ACHN (cell line): Measurements from ENCODE around the gene MSI2.

ENCODE experiments used
- DNase-seq: peaks from one replicate; pipeline ENCODE4 v3.0.0-alpha.2; 2015
- in situ Hi-C: cut with HindIII; loops from 2 replicates; pipeline ENCODE4 v1.10.0; 2017; ENCODE audit warnings: low sequenced_read_pairs, low pct_ligation_motif_present, low pct_unique_long_range_greater_than_20kb

The MSI2 gene

DNA sequence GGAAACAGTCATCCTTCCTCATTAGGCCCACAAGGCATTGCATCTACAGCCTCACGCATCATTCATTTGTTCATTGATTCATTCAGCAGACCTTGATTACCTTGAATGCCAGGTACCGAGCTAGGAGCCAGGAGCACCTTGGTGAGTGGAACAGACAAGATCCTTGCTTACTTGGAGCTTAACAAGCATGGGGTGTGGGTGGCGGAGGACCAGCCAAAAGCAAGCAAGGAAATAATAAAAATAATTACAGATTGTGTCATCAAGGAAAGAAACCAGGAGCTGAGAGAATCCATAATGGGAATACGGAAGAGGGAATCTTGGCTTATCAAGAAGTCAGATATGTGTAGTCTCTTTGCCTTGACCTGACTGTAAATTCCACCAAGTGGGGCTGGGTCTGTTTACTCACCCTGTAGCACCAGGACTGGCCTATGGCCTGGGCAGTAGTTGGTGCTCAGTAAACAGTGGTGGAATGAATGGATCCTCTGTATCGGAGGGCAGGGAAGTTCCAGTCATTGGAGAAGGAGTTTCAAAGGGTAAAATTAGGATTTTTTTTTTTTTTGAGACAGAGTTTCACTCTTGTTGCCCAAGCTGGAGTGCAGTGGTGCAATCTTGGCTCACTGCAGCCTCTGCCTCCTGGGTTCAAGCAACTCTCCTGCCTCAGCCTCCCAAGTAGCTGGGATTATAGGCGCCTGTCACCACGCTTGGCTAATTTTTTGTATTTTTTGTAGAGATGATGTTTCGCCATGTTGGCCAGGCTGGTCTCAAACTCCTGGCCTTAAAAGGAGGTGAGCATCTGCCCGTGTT is 157.7 kb downstream of the MSI2 start:
- DNase-seq = no peak
- in situ Hi-C loops = no loop called here

DNA sequence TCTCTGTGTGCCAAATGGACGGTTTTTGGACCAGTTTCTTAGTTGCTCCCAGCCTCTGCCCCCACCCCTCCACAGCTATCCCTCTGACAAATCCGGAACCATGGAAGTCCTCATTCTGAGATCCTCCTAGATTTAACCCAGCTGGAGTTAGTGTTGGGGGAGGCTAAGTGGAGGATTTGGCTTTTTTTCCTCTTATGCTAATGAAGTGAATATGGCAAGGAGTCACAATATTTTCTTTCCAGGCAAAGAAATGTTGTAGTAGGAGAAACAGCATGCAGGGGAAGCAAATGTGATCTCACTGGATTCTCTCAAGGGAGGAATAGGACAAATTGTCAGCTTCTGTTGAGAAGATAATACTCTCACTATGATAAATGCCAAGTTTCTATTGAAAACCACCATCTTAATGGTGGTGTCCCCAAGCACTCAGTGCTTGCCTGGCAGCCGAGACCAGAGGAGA is 159.5 kb downstream of the MSI2 start:
- in situ Hi-C loops = no loop called here
- no peak for DNase-seq

DNA sequence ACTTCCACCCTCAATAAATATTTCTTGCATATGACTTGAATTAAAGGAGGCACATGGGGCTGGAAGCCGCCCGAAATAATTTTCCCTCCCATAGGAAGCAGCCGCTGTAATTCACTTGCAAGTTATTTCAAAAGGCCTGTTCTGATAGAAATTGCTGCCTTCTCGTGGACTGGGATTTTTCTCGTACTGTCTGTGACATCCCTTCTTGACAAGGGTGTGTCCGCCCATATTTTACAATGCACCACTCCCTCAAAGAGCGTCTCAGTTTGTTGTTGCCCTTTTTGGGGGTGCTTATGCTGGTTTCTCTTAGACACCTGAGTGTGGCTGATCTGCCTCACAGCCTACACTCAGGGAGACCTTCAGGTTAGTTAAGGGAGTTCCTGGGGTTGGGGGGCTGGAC is 160.0 kb downstream of the MSI2 start:
- no peak for DNase-seq
- in situ Hi-C loops = no loop called here

DNA sequence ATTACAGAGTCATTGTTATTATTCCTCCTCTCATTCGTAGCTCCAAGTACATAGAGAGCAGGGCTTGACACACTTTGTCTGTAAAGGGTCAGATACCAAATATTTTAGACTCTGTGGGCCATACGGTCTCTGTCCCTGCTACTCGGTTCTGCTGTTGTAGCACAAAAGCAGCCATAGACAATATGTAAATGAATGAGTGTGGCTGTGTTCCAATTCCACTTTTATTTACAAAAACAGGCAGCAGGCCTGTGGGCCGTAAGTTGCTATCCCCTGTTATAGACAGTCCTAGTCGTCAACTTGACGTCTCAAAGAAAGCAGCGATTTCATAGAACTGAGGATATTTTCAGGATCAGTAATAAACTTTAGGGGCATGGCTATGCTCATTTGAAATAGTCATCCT is 161.6 kb downstream of the MSI2 start:
- DNase-seq = no peak
- in situ Hi-C loops = no loop called here

DNA sequence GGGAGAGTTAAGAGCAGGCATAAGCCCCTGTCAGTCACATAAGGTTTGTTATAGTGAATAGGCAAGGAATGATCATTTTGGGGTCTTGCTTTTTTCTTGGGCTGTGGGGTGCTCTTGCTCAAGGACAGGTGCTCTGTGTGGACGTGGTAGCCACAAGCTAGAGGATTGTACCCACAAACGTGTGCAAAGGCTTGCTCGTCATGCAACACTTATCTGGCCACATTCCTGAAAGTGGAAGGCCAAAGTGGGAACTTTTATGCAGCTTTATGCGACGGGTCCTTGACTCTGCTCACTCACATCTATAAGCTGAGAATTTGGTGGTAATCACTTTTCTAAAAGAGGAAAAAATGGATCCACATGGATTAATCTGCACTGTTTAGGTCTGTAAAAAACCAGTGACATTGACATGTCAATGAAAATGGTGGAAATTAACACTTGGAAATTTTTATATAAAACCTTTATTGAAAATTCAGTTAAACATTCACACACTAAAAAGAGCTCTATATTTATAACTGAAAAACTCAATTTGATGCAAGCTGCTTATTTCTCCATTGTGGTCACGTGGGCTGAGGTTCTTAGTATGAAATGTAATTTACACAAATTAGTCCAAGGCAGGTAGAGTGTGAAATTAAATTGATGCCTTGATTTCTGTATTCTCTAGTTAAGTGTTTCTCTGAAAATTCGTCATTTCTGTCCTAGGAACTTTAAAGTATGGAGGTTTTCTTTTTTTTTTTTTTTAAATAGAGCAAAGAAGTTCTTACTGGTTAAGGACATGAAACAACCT is 162.3 kb downstream of the MSI2 start:
- in situ Hi-C loops = no loop called here
- DNase-seq = no peak

DNA sequence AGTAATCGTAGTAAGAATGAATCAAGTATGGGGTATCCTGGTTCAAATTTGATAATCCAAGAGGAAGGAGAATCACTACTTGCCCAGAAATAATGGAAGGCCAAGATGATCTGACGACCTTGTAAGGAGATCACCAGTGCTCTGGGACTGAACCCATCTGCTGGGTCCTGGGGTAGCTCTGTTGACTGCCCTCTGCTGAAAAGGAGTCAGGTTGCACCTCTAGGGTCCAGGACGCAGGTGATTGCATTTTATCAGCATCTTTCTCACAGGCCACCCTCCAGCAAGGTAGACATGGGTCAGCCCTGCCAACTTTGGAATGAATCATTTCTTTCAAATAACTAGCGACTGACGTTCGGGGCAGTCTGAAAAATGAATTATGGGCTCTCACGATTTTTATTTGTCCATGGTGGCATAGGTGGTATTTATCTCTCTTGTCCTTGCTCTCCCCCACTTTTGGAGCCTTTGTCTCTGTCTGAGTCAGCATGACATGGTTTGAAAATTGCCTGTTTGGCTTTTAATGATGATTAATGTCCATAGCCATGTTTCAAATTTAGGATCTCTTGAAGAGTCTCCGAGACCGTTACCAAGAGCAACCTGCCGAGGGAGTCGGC is 163.7 kb downstream of the MSI2 start:
- no peak for DNase-seq

DNA sequence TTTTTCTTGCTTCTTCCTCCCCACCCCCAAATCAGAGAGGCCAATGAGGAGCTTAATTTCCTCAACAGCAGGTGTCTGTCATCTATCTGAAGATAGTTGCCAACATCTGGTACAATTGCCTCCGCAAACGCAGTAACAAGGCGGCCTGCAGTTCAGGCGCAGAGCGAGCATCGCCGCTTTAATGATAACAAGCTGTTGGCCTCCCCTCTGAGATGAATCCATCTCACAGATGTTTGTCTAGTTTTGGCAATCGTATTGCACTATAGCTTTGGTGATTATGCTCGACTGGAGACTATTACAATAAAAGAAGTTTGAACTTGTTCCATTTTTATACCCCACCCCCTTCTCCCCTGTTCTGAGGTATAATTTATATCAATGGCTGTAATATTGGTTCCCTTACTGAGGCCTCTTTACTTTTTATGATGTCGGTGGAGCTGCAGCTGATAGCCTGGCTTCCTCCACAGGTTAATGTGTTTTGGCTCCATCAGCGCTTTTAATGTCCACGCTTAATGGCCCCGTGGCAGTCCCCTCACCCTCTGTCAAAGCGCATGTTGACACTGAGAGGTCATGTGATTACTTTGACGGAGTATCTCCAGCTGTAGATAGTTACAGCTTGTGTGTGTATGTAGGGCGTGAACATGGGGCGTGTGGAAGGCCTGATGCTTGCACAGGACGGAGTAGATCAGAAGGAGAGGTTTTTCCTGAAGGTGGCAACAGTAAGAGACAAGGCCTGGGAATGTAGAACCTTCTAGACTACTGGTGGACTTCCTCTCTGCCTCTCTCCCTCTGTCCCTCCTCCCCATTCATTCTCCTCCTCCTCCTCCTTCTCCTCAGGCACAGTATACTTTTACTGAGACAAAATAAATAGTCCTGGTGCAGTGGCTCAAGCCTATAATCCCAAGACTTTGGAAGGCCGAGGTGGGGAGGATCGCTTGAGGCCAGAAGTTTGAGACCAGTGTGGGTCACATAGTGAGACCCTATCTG is 164.7 kb downstream of the MSI2 start:
- in situ Hi-C loops = no loop called here
- no peak for DNase-seq

More for the DNA sequence above, 163.7 kb downstream of the MSI2 start:
- in situ Hi-C loops = no loop called here

DNA sequence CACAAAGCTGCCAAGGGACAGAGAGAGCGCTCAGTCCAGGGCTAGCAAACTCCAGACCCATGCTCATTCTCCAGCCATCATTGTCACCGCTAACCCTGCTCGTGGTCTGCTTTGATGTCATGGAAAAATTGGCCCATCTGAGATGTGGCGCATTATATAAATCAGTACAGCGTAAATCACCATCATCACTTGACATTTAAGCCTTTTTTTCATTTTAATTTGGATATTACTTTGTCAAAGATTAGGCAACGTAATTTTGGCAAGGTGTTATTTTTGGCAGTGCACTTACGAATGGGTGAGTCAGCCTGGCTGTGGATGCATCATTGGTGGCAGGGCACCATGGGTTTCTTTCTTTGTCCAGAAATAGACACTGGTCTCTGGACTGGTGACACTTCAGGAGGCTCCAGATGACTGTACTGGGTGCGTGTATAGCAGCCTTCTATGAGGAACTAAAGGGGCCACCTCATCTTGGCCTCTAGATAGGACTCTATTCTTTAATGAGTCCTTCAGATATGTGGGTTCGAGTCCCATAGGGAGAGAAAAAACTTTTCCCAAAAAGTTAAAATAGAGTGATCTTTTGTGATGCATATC is 166.3 kb downstream of the MSI2 start:
- in situ Hi-C loops = no loop called here
- DNase-seq = no peak

DNA sequence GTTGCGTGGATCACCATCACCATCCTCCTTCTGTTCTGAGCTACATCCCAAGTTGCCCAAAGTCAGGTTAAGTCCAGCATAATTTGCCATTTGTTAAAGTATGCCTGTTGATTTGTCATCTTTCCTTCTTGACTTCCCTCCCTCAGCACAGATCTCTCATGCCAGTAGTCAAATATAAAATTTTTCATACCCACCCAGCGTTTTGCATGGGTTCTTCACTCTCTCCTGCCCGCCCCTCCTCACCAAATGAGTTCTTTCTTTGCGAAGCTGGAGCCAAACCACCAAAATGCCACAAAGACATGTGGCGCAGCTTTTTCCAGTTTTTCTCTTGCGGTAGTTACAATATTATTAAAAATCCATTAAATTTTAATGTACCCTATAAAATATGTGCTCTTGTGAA is 167.2 kb downstream of the MSI2 start:
- DNase-seq = no peak

DNA sequence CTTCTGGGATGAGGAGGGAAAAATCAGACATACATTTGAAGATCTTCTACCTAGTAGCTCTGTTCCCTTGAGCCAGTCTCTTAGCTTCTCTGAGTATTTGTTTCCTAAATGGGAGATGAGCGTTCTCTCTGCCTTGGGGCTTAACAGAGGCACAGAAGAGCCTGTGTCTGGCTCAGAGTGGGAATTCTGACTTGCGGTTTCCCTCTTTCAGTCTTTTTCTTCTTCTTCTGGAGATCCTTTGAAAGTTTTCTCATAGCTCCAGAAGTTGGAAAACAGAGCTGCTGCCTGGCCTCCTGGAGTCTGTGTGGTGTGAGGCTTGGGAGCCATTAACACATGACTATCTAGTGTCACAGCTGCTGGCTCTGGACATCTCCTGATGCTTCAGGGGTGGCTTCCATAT is 167.9 kb downstream of the MSI2 start:
- in situ Hi-C loops = no loop called here
- DNase-seq = no peak

More for the DNA sequence above, 167.2 kb downstream of the MSI2 start:
- in situ Hi-C loops = no loop called here

DNA sequence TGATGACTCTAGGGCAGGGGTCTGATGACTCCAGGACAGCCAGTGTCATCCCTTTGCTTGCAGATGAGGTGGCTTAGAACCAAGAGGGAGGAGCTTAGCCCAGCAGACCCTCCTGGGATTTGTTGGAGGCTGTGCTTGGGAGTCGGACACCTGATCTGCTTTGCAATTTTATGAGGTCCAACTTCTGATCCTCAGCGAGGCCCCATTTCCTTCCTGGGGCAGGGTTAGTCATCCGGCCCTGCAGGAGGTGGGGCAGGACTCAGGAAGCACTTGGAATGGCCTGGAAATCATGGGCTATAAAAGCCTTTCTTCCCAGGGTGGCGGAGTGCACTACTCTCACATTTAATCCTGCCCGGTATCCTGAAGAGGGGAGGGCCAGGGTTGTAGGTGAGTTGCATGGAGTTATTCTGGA is 168.5 kb downstream of the MSI2 start:
- in situ Hi-C loops = no loop called here

DNA sequence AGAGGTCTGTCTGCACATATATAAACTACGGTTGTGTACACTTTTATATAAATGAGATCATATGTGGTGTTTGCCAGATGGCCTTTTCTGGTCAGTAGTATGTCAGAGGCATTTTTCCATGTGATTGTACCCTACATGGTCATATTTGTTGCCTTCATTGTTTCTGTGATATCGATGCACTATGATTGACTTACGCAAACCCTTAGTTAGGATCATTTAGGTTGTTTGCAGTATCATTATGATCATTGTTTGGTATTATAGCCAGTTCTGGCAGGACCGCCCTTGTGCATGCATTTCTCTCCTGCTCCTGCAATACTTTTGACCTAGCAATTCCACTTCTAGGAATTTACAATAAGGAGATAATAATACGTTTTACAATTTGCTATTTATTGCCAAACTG is 169.1 kb downstream of the MSI2 start:
- no peak for DNase-seq
- in situ Hi-C loops = no loop called here

More for the DNA sequence above, 168.5 kb downstream of the MSI2 start:
- DNase-seq = no peak

DNA sequence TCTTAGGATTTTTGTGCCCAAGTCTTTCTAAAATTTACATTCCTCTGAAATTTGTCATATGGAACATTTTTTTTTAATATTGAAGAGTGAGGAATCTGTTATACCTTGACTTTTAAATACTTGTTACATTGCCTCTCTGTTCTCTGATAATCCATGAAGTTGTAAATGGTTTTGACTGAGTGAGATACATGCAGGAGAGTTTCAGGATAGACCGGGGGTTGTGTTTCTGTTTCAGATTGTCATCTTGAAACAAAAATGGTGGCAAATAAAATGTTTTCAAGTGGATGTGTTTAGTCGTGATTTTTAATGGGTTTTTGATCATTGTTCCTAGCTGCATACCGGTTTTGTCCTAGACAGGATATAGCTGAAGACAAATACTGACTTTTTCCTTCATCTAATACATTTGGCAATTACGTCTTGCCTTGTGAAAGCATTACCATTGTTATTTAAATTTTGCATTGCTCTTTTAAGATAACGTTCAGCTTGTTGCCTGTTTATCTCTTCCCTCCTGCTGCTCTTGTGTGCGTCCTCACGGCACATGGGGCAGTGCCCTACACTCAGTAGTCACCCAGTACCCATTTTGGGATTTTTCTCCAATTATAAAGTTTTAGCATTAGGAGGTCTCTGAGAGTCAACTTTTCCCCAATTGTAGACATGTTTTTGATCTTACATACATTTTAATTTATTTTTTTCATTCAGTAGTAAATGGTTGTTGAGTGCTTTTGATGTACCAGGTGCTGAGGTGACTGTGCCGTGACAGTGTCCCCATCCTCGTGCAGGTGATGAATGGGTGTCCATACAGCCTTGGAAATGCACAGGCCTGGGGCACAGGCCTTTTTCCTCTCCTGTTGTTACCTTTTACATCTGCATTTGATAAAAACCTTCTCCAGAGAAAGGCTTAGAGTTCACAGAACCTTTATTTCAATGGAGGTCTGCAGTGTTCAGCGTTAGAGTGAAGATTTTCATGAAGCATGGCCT is 169.9 kb downstream of the MSI2 start:
- DNase-seq = no peak
- in situ Hi-C loops = no loop called here

DNA sequence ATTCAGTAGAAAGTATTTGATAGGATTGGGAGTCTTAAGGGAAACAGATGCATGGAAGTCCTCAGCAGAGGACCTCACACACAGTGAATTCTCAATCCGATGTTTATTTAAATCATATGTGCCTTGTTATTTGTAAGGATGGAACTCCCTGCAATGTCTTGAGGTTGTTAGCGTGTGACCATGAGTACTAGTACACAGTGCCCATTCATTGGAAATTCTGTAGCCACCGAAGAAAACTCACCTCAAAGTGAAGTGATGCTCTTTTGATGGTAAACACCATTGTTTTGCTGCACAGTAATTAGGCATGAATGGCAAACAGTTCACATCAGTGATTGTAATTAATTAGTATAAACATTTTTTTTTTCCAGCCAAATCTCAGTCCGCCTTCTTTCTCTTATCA is 173.6 kb downstream of the MSI2 start:
- in situ Hi-C loops = no loop called here
- DNase-seq = no peak

DNA sequence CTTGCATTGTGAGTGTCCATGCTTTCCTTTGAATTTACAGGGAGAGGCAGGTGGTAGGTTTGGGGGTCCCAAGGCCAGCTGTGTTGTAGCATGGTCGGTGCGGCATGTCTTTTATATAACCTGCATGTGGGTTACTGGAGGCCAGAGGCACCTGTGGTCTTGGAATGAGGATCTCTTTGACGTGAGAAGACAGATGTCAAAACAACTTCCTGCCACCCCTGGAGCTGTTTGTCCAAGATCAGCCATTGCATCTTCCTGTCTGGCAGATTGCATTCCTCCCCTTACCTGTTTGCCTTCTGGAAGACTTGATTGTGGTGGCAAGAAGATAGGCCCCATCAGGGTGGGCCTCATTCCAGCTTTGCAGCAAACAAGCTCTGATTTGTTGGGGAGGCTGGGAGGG is 175.1 kb downstream of the MSI2 start:
- no peak for DNase-seq
- in situ Hi-C loops = no loop called here

DNA sequence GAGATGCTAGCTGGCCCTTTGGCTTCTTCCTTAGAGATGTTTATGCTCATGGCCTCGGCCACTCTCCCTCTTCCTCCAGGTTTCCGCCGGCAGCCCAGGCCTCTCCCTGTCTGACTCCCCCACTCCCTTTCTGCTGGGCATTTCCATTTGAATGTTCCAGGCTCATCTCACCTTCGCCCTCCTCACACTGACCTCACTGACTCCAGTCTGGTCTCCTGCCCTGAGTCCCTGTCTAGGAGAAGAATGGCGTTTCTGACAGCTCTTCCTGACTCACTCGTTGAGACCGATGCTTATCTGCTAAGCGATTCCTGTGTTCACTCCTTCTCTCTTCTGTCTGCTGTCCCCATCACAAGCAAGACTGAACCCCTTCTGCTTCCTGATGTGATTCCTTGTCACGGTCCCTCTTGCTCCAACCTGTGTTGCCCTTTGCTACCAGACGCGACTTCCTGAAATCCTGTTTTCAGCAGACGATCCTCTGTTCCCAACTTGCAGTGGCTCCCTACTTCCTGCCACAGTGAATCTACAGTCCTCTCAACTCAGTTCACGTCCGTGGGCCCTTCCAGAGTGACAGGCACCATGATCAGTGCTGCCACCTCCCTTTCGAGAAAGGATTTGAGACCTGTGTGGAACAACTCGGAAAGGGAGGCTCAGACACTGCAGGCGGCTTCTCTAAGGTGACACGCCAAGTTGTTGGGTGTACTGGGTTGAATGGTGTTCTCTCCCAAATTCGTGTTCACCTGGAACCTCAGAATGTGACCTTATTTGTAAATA is 176.4 kb downstream of the MSI2 start:
- in situ Hi-C loops = no loop called here
- DNase-seq = no peak
